ENCODE results near the gene GPR152. TPM values are rescaled to one million over a fixed set of nuclear protein-coding genes. Genes with fewer than 3 reads are reported as not detected.

GPR152 gene
- total and polyA plus RNA-seq, 2 of the 8 experiments (the other 6 are each of a cell fraction or from before 2014, with no cell fraction given), result not detected

DNA sequence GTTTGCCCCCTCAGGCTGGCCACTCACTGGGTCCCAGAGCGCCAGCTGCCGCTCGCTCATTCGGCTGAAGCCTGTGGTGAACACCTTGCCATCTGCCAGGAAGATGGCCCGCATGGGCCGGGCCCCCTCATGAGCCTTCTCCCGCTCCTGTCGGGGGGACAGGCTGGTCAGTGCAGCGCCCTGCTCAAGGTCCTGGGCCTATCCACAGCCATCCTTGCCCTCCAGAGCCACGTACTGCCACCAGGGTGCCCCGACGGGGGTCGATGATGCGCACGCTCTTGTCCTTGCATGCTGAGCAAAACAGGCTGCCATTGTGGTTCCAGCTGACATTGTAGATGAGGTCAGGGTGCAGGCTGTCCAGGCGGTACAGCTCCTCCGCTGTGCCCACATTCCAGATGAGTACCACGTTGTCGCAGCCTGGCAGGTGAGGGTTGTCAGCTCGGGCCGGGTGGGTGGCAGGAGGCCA is 11.4 kb downstream of the GPR152 start:
- Histone ChIP-seq H2BK12ac (ENCODE audit: low read depth, low read length) (no peak overlapping the region), H3K4ac (replicated peaks; ENCODE audit: insufficient read length, low read depth, low read length) (no peak overlapping the region), H3K79me2 (ENCODE audit: control insufficient read depth in 1 of 2, insufficient read depth in 2 of 2, low read length in 2 of 2) (no peaks in the 10 kb centered on the region), H3K14ac (ENCODE audit: insufficient read length) (no peak overlapping the region), H4K5ac (ENCODE audit: insufficient read length, low read depth, low read length) (no peak overlapping the region), H3K4me2 (ENCODE audit: insufficient read depth in 1 of 2, low read depth in 2 of 2, low read length in 2 of 2) (no peak overlapping the region), H2BK20ac (ENCODE audit: low read length) (no peak overlapping the region), H3K23ac (ENCODE audit: insufficient read length) (no peak overlapping the region), H4K20me1 (replicated peaks in 1 of 2; ENCODE audit: control insufficient read depth in 1 of 2, insufficient read depth in 2 of 2, low read length in 2 of 2) (peaks cover 4 to 15% of the 10 kb centered on the region in 2 experiments), H2BK15ac (ENCODE audit: low read length) (no peak overlapping the region), H3K18ac (ENCODE audit: extremely low read depth, low read length) (no peak overlapping the region), H3K27me3 (replicated peaks in 1 of 4; ENCODE audit: control insufficient read depth in 3 of 4, extremely low read depth in 1 of 4, insufficient read depth in 3 of 4, low read length in 3 of 4) (no peaks in the 10 kb centered on the region), H4K91ac (replicated peaks; ENCODE audit: insufficient read length, low read length) (no peak overlapping the region), H2AFZ (ENCODE audit: low read length) (no peak overlapping the region), H3K9me3 (ENCODE audit: insufficient read depth in 2 of 2, low read depth in 1 of 2, low read length in 1 of 2) (no peaks in the 10 kb centered on the region), H4K8ac (ENCODE audit: extremely low read depth, insufficient read depth, low read length) (no peak overlapping the region), H3K23me2 (ENCODE audit: low read depth, low read length) (peaks cover 2% of the 10 kb centered on the region; the same call in 1 of the 2 replicates), H3K79me1 (ENCODE audit: low read depth, low read length) (0 out of 2 replicates have a peak, but pooled peaks cover 2% of the 10 kb centered on the region), H3K56ac (replicated peaks; ENCODE audit: insufficient read length, low read depth, low read length) (no peak overlapping the region), H3K36me3 (ENCODE audit: control insufficient read depth in 2 of 4, insufficient read depth in 4 of 4, low read length in 3 of 4) (peaks cover 6 to 18% (median 10%) of the 10 kb centered on the region in 4 experiments; a peak in 5 of 8 replicates), H2BK5ac (ENCODE audit: low read depth, low read length) (no peak overlapping the region), H2AK5ac (ENCODE audit: low read depth, low read length) (no peak overlapping the region), H2BK120ac (replicated peaks; ENCODE audit: low read depth, low read length) (no peak overlapping the region), H3K9ac (replicated peaks in 1 of 4; ENCODE audit: extremely low read depth in 1 of 4, low read depth in 3 of 4, low read length in 3 of 4) (no peak overlapping the region), H3K4me1 (replicated peaks in 1 of 4; ENCODE audit: control insufficient read depth in 3 of 4, insufficient read depth in 4 of 4, low read length in 3 of 4) (peaks cover 0 to 20% (median 13%) of the 10 kb centered on the region in 4 experiments; a peak in 6 of 7 replicates), H3K27ac (ENCODE audit: low read depth, low read length) (no peak overlapping the region), H3K4me3 (ENCODE audit: extremely low read depth in 1 of 4, insufficient read depth in 2 of 4, low read depth in 3 of 4, low read length in 4 of 4) (no peak overlapping the region)
- TF ChIP-seq PHF8 (conservative IDR thresholded peaks at IDR 0.05; ENCODE audit: low read depth, low read length) (no peak), SP1 (IDR thresholded peaks at IDR 0.05; ENCODE audit: low read depth, low read length) (no peak), JUND (IDR thresholded peaks at IDR 0.05; ENCODE audit: low read length) (no peak), BRCA1 (IDR thresholded peaks at IDR 0.05; ENCODE audit: low read depth, low read length) (no peak), CTBP2 (IDR thresholded peaks at IDR 0.05; ENCODE audit: borderline replicate concordance, insufficient read depth, insufficient read length, low read length) (no peak), GABPA (IDR thresholded peaks at IDR 0.05; ENCODE audit: borderline replicate concordance, insufficient read depth, low read length) (no peak)
- 93% methylated on average over 21 of the region's 21 CpGs; no CpG with 5 or more reads in 1 of the 2 experiments for WGBS, 2 experiments (ENCODE audit: extremely low coverage in 1 of 2, insufficient coverage in 1 of 2, insufficient read length in 1 of 2, insufficient replicate concordance in 2 of 2, low coverage in 1 of 2, low lambda C conversion rate in 2 of 2, missing lambda C conversion rate in 1 of 2)
- POLR2A ChIA-PET (ENCODE audit: partially characterized antibody), result interaction anchor here (0.7 to 12.5 kb wide), 11 partner anchors 9 to 64 kb away, joined by 3 to 104 read pairs (median 5); partner anchors contain the start of genes CARNS1, PITPNM1 and PPP1CA
- FAIRE-seq, result no peak
- no peak for DNase-seq (ENCODE audit: low read depth in 1 of 2, low spot score in 2 of 2)
- CTCF ChIA-PET (ENCODE audit: partially characterized antibody), result interaction anchor here (0.9 kb wide), 1 partner anchor 101 kb away, joined by 3 read pairs; no protein-coding TSS in a partner anchor

Data from H1 (cell line).